Mesodermal cell (in vitro differentiated cells): ENCODE measurements around the gene LRRC63.

Source experiments
- H3K27ac ChIP-seq: 2 replicates; pipeline ENCODE4 v1.7.0; 2013; ENCODE audit warnings: mild to moderate bottlenecking, low read depth, low read length, moderate library complexity; ENCODE audit not compliant: severe bottlenecking
- H3K36me3 ChIP-seq: 2 replicates; pipeline ENCODE4 v1.7.1; 2013; ENCODE audit warnings: mild to moderate bottlenecking, low read length, moderate library complexity; ENCODE audit not compliant: control insufficient read depth, insufficient read depth
- H3K4me1 ChIP-seq: one replicate; pipeline ENCODE4 v1.7.1; 2013; ENCODE audit warnings: mild to moderate bottlenecking, low read length; ENCODE audit not compliant: insufficient read depth, control insufficient read depth, poor library complexity, severe bottlenecking
- H3K4me3 ChIP-seq: 2 replicates; pipeline ENCODE4 v1.7.0; 2013; ENCODE audit warnings: low read length, control low read depth, mild to moderate bottlenecking; ENCODE audit not compliant: insufficient read depth, poor library complexity, severe bottlenecking; ENCODE audit errors: extremely low read depth
- H3K9me3 ChIP-seq: 2 replicates; pipeline ENCODE4 v1.7.1; 2013; ENCODE audit warnings: mild to moderate bottlenecking, low read length, moderate library complexity; ENCODE audit not compliant: control insufficient read depth
- WGBS, 2 experiments: methylation state at CpG; one replicate each; pipeline ENCODE4 v1.1.5; 2013; ENCODE audit warnings: missing lambda C conversion rate in 2 of 2; ENCODE audit not compliant: insufficient coverage in 2 of 2; 5-methylcytosine and 5-hydroxymethylcytosine counted together

The LRRC63 gene

GRCh38 chr13:46290434-46290833 lies 78.7 kb downstream of the LRRC63 start:
- no peaks in the 10 kb centered on the region for H3K36me3 ChIP-seq
- no peaks in the 10 kb centered on the region for H3K4me1 ChIP-seq
- H3K9me3 ChIP-seq: no peaks in the 10 kb centered on the region
- no peak overlapping the region for H3K4me3 ChIP-seq
- 87% methylated on average over 2 of the region's 3 CpGs; no CpG with 5 or more reads in 1 of the 2 experiments for WGBS, 2 experiments
- H3K27ac ChIP-seq: no peak overlapping the region

DNA sequence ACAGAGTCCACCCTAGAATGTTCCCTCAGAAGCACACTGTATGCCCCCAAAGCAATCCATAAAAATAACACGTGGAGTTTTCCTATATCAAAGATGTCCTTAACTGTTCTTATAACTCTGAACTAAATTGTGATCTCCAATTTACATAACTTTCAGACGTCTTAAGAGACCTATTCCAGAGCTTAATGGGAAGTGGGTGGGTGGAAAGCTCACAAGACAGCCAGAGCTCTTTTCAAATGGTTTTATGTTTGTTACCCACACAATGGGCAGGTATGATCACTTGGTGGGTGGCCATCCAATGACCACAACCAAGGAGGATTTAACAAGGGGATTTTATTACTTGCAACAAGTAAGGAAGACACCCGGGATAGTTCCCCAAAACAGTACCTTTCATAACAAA lies 81.7 kb downstream of the LRRC63 start:
- peaks cover 4% of the 10 kb centered on the region for H3K4me1 ChIP-seq
- no peak overlapping the region for H3K27ac ChIP-seq
- no peaks in the 10 kb centered on the region for H3K9me3 ChIP-seq
- 100% methylated on average over 1 of the region's 3 CpGs; no CpG with 5 or more reads in 1 of the 2 experiments for WGBS, 2 experiments
- no peaks in the 10 kb centered on the region for H3K36me3 ChIP-seq
- no peak overlapping the region for H3K4me3 ChIP-seq

DNA sequence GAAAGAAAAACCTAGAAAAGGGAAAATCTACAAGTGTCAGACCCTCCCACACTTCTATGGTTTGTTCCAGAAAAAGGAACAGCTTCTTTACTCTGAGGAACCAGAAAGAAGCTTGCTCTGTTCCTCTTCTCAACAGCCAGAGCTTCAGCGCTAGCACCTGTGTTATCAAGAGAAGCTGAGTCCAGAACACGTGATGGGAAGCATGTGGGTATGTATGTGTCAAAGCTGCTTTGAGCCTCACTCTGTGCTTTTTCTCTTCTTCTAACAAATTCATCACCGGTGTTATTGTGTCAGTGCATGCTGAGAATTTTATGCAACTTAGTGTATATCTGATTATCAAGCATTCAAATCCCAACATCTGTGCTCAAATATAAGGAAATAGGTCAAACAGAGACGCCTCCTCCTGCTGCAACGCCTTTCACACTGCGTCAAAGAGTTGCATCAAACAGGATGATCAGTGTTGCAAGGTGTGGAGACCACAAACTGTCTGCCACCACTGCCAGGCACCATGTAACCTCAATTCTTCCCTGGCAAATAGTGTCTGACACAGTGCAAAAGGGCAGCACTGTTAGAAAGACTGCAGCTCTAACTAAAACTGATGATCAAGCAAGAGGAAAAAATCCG lies 83.9 kb downstream of the LRRC63 start:
- H3K27ac ChIP-seq: no peak overlapping the region
- 96 to 97% methylated on average over 3 of the region's 7 CpGs for WGBS, 2 experiments

GRCh38 chr13:46296115-46296822 lies 84.5 kb downstream of the LRRC63 start:
- 96 to 100% methylated on average over 2 of the region's 3 CpGs for WGBS, 2 experiments
- Histone ChIP-seq H3K4me3 (no peak overlapping the region), H3K36me3 (no peaks in the 10 kb centered on the region), H3K9me3 (no peaks in the 10 kb centered on the region), H3K4me1 (peaks cover 4% of the 10 kb centered on the region), H3K27ac (no peak overlapping the region)

More for the DNA sequence above, 83.9 kb downstream of the LRRC63 start:
- no peaks in the 10 kb centered on the region for H3K9me3 ChIP-seq
- H3K4me1 ChIP-seq: peaks cover 4% of the 10 kb centered on the region
- no peak overlapping the region for H3K4me3 ChIP-seq
- H3K36me3 ChIP-seq: no peaks in the 10 kb centered on the region

- no peak overlapping the region for H3K4me3 ChIP-seq
- peaks cover 4% of the 10 kb centered on the region for H3K4me1 ChIP-seq
- H3K36me3 ChIP-seq: no peaks in the 10 kb centered on the region
- H3K27ac ChIP-seq: no peak overlapping the region
- WGBS, 2 experiments: 79 to 92% methylated on average over 2 of the region's 3 CpGs
- peaks cover 4% of the 10 kb centered on the region for H3K9me3 ChIP-seq
Measured at GRCh38 chr13:46296921-46297320, 85.2 kb downstream of the LRRC63 start.

GRCh38 chr13:46297361-46297811 lies 85.7 kb downstream of the LRRC63 start:
- Histone ChIP-seq H3K4me1 (peaks cover 4% of the 10 kb centered on the region), H3K27ac (peak overlapping the region; percentile 50), H3K4me3 (no peak overlapping the region), H3K36me3 (no peaks in the 10 kb centered on the region), H3K9me3 (peaks cover 5% of the 10 kb centered on the region)
- WGBS, 2 experiments: 95 to 100% methylated on average over 2 of the region's 3 CpGs

DNA sequence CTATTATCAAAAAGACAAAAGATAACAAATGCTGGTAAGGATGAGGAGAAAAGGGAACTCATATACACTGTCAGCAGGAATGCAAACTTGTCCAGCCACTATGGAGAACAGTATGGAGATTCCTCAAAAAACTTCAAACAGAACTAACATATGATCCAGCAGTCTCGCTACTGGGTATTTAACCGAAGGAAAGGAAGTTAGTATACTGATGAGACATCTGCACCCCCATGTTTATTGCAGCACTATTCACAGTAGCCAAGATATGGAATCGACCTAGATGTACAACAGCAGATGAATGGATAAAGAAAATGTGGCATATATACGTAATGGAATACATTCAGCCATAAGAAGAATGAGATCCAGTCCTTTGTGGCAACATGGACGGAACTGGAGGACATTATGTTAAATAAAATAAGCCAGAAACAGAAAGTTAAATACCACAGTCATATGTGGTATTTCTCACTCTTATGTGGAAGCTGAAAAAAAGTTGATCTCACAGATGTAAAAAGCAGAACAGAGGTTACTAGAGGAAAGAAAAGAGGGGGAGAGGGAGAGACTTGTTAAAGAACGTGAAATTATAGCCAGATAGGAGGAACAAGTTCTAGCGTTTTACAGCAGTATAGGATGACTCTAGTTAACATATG lies 92.1 kb downstream of the LRRC63 start:
- WGBS, 2 experiments: 91% methylated on average over 4 of the region's 7 CpGs; no CpG with 5 or more reads in 1 of the 2 experiments
- H3K4me1 ChIP-seq: no peaks in the 10 kb centered on the region

GRCh38 chr13:46304546-46304945 lies 92.8 kb downstream of the LRRC63 start:
- WGBS, 2 experiments: 75 to 95% methylated on average over 1 to 2 of the region's 3 CpGs
- Histone ChIP-seq H3K4me3 (no peak overlapping the region), H3K4me1 (no peaks in the 10 kb centered on the region), H3K36me3 (no peaks in the 10 kb centered on the region), H3K27ac (no peak overlapping the region), H3K9me3 (peaks cover 5% of the 10 kb centered on the region)

More for the DNA sequence above, 92.1 kb downstream of the LRRC63 start:
- H3K4me3 ChIP-seq: no peak overlapping the region
- no peak overlapping the region for H3K27ac ChIP-seq
- H3K9me3 ChIP-seq: peaks cover 5% of the 10 kb centered on the region
- no peaks in the 10 kb centered on the region for H3K36me3 ChIP-seq

DNA sequence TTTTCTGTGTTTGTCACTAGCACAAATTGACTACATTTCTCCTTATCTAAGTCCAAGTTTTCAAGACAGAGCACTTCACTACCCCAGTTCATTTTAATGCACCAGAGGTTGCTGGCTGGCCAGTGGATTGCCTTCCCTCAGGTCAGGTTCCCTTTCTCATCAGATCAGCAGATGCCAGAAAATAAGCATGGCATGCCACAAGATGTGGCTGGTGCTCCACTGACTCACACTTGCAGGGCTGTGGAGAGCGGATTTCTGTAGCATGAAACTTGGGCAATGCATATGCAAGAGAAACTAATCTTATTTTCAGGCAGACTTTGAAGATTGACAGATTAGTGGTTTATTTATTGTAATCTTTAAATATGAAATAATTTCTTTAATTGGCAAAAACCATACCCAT lies 95.8 kb downstream of the LRRC63 start:
- WGBS, 2 experiments: no CpG with 5 or more reads among the region's 1 CpG
- Histone ChIP-seq H3K36me3 (no peaks in the 10 kb centered on the region), H3K9me3 (no peaks in the 10 kb centered on the region)

DNA sequence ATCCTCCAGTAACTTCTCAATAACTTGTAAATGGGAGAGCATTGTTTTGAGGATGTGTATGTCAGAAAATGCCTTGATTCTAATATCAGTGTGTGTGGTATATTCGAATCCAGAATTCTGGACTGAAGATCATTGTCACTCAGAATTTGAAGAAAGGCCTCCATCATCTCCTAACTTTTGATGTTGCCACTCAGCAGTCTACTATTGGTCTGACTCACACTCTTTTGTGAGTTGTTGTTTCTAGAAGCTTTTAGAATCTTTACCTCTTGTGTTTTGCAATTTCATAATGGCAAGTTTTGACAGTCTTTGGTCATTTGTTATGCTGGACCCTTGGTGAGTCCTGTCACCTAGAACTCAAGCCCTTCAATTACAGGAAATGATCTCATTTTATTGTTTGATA lies 98.3 kb downstream of the LRRC63 start:
- no peak overlapping the region for H3K4me3 ChIP-seq
- no peaks in the 10 kb centered on the region for H3K36me3 ChIP-seq
- no peak overlapping the region for H3K27ac ChIP-seq
- no peaks in the 10 kb centered on the region for H3K9me3 ChIP-seq
- H3K4me1 ChIP-seq: no peaks in the 10 kb centered on the region
- 100% methylated on average over 1 of the region's 1 CpG; no CpG with 5 or more reads in 1 of the 2 experiments for WGBS, 2 experiments

More for the DNA sequence above, 95.8 kb downstream of the LRRC63 start:
- no peak overlapping the region for H3K4me3 ChIP-seq
- no peaks in the 10 kb centered on the region for H3K4me1 ChIP-seq
- H3K27ac ChIP-seq: no peak overlapping the region
